ENCODE results near the gene PIK3CD.
"Not testable (repeated sequence)": the region's sequence is repeated elsewhere in the genome, so short reads cannot be mapped to it uniquely, and the experiment has no call there.

PIK3CD gene

GRCh38 chr1:9653491-9654050 lies 2.0 kb downstream of the PIK3CD start:
- in situ Hi-C loops (cut with MboI; ENCODE audit: low sequenced_read_pairs) = no loop called here

- in situ Hi-C loops (cut with MboI; ENCODE audit: low sequenced_read_pairs) = no loop called here
Measured at GRCh38 chr1:9654051-9654833, 2.7 kb downstream of the PIK3CD start.

GRCh38 chr1:9654834-9655723 lies 3.5 kb downstream of the PIK3CD start:
- in situ Hi-C loops (cut with MboI; ENCODE audit: low sequenced_read_pairs) = no loop called here

- in situ Hi-C loops (cut with MboI; ENCODE audit: low sequenced_read_pairs) = no loop called here
Measured at GRCh38 chr1:9655836-9656235, 4.3 kb downstream of the PIK3CD start.

DNA sequence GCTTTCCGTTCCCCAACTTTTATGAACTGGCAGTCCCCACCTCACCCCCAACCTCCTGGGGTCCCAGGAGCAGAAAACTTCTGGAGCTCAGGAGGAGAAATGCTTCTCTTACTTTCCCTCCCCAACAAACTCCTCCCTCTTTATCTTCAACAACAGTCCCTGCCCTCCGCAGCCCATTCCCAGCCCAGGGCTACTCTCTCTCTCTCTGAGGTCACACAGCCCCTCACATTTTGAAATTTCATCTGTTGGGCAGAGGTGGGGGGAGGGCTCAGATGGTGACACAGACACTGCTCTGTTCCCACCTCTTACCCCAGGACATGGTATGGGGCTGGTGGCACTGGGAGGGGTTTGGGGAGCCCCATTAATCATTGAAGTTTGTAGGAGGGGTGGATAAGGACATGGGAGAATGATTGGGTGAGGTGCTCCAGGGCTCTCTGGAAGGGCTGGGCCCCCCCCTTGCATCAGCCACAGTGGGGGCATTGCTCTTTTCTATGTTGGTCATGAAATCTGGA lies 6.0 kb downstream of the PIK3CD start:
- in situ Hi-C loops (cut with MboI; ENCODE audit: low sequenced_read_pairs) = no loop called here

GRCh38 chr1:9658199-9658598 lies 6.7 kb downstream of the PIK3CD start:
- in situ Hi-C loops (cut with MboI; ENCODE audit: low sequenced_read_pairs) = no loop called here

GRCh38 chr1:9659328-9659727 lies 7.8 kb downstream of the PIK3CD start:
- in situ Hi-C loops (cut with MboI; ENCODE audit: low sequenced_read_pairs) = no loop called here

DNA sequence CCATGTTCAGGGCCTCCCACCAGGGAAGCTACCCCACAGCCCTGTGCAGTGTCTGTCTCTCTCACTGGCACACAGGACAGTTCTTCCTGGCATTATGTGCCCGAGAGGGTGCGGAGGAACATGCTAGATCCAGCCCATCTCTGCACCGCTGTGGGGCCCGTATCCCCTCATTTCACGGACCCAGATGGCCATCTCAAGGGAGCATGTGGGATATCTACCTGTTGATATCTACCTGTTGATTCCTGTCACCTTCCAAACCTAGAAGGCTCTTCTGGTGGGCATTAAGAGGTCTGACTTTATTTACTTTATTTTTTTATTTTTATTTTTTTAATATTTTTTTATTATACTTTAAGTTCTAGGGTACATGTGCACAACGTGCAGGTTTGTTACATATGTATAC lies 11.7 kb downstream of the PIK3CD start:
- in situ Hi-C loops (cut with MboI; ENCODE audit: low sequenced_read_pairs) = no loop called here

- in situ Hi-C loops (cut with MboI; ENCODE audit: low sequenced_read_pairs) = no loop called here
Measured at GRCh38 chr1:9665193-9665592, 13.7 kb downstream of the PIK3CD start.

DNA sequence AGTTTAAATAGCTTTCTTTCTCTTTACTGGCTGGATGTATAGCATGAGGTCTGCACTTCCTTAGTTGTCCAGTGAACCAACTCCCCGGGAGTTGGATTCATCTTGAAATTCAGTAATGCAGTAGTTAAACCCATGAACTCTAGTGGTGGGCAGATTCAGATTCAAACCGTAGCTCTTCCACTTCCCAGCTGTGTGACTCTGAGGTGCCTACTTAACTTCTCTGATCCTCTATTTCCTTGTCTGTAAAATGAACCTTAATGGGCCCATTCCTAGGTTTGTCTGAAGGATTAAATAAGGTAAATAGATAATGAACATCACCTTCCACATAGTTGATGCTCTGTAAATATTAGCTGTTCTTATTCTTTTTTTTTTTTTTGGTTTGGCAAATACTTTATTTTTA lies 16.5 kb downstream of the PIK3CD start:
- in situ Hi-C loops (cut with MboI; ENCODE audit: low sequenced_read_pairs) = no loop called here

DNA sequence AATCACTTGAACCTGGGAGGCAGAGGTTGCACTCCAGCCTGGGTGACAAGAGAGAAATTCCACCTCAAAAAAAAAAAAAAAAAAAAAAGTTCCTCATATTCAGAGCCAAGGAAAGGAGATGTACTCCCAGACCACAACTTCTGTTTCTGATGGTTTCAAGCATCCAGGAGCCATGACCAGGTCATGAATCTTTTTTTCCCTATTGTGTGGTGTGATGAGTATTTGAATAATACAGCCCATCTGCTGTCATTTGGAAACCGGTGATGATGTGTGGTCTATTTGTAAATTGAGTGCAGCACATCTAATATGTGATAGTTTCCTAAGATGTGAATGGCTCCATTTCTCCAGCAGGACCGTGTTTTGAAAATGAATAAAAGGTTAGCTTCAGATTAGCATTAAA lies 18.6 kb downstream of the PIK3CD start:
- in situ Hi-C loops (cut with MboI; ENCODE audit: low sequenced_read_pairs) = no loop called here

GRCh38 chr1:9671377-9672140 lies 20.0 kb downstream of the PIK3CD start:
- in situ Hi-C loops (cut with MboI; ENCODE audit: low sequenced_read_pairs) = no loop called here

- in situ Hi-C loops (cut with MboI; ENCODE audit: low sequenced_read_pairs) = no loop called here
Measured at GRCh38 chr1:9672444-9672843, 20.9 kb downstream of the PIK3CD start.

DNA sequence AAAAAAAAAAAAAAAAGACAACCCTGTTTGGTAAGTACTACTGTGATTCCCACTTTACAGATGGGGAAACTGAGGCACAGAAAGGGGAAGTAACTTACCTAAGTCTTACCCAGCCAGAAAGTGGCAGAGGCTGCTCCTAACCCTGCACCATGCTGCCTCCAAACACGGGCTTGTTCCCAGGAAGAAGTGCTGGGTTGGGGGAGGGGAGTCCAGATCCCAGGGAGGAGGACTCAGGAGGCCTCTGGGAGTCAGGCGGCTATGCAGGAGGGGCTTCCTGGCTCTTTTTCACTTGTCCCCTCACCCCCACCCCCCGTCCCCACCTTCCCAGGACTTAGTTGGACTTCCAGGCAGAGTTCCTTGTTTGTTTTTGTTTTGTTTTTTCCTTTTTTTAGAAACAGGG lies 23.9 kb downstream of the PIK3CD start:
- in situ Hi-C loops (cut with MboI; ENCODE audit: low sequenced_read_pairs) = no loop called here

DNA sequence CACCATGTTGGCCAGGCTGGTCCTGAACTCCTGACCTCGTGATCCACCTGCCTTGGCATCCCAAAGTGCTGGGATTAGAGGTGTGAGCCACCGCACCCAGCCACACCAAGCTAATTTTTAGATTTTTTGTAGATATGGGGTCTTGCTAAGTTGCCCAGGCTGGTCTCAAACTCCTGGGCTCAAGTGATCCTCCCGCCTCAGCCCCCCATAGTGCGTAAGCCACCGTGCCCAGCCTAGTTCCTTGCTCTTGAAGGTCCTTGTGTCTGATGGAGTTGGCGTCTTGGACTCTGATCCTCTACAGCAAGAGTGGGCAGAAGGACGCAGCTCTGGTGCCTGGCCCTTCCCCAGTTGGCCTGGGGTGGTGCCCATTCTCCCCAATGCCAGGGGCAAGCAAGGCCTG lies 24.6 kb downstream of the PIK3CD start:
- in situ Hi-C loops (cut with MboI; ENCODE audit: low sequenced_read_pairs) = not testable (repeated sequence)

- in situ Hi-C loops (cut with MboI; ENCODE audit: low sequenced_read_pairs) = no loop called here
Measured at GRCh38 chr1:9676815-9677393, 25.4 kb downstream of the PIK3CD start.

GRCh38 chr1:9680091-9680490 lies 28.6 kb downstream of the PIK3CD start:
- in situ Hi-C loops (cut with MboI; ENCODE audit: low sequenced_read_pairs) = no loop called here

DNA sequence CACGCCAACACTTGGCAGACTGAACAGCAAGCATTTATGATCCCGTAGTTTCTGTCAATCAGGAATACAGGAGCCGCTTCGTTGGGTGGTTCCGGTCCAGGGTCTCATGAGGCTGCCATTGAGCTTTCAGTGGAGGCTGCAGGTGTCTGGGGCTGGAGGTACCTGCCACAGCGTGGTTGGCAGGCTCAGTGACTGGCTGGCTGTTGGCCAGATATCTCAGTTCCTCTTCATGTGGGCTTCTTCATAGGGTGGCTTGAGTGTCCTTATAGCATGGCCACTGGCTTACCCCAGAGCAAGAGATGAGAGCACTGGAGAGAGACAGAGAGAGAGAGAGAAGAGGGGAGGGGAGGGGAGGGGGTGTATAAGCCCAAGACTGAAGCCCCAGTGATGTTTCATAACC lies 29.3 kb downstream of the PIK3CD start:
- in situ Hi-C loops (cut with MboI; ENCODE audit: low sequenced_read_pairs) = no loop called here

DNA sequence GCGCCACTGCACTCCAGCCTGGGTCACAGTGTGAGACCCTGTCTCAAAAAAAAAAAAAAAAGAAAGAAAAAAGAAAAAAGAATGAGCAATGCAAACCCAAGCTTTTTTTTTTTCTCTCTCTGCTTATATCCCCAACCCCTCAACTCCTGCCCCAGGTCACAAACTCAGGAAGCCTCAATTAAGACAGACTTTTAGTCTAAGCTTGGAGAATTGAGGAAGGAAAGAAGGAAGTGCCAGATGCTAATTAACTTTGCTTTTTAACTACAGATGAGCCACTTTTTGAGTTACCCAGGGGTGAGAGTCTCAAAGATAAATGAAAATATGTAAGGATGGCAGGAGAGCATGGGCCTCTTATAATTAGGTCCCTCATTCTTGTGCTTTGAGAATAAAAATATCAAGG lies 33.3 kb downstream of the PIK3CD start:
- in situ Hi-C loops (cut with MboI; ENCODE audit: low sequenced_read_pairs) = no loop called here

GRCh38 chr1:9687120-9687873 lies 35.8 kb downstream of the PIK3CD start:
- in situ Hi-C loops (cut with MboI; ENCODE audit: low sequenced_read_pairs) = no loop called here
